Astrocyte (in vitro differentiated cells and primary cell): Measurements from ENCODE around the gene ZNF444. TPM values are rescaled to one million over a fixed set of nuclear protein-coding genes. Genes with fewer than 3 reads are reported as not detected.

Experiments
- DNase-seq: peaks from one replicate; pipeline ENCODE4 v3.0.0-alpha.2; 2010; ENCODE audit warnings: low read depth
- FAIRE-seq: peaks from 2 replicates; lab custom pipeline; 2011; peaks lifted over from hg19 to GRCh38; lab: Jason Lieb, UNC
- H2AFZ ChIP-seq: 2 replicates; pipeline ENCODE4 v1.6.0; 2012; ENCODE audit warnings: low read depth, low read length, inconsistent platforms
- H3K27ac ChIP-seq: 2 replicates; pipeline ENCODE4 v1.5.1; 2011; ENCODE audit warnings: low read depth, low read length, inconsistent platforms
- H3K27me3 ChIP-seq: 2 replicates; pipeline ENCODE4 v1.6.0; 2011; ENCODE audit warnings: low read length, inconsistent platforms; ENCODE audit not compliant: insufficient read depth
- H3K36me3 ChIP-seq: 2 replicates; pipeline ENCODE4 v1.5.1; 2011; ENCODE audit warnings: low read length, inconsistent platforms; ENCODE audit not compliant: insufficient read depth
- H3K4me1 ChIP-seq: 2 replicates; pipeline ENCODE4 v1.5.1; 2011; ENCODE audit warnings: low read length, inconsistent platforms; ENCODE audit not compliant: insufficient read depth
- H3K4me2 ChIP-seq: 2 replicates; pipeline ENCODE4 v1.6.0; 2012; ENCODE audit warnings: low read length, inconsistent platforms
- H3K4me3 ChIP-seq: 2 replicates; pipeline ENCODE4 v1.5.1; 2011; ENCODE audit warnings: low read depth, mild to moderate bottlenecking, low read length, inconsistent platforms; ENCODE audit not compliant: insufficient read depth
- H3K79me2 ChIP-seq: 2 replicates; pipeline ENCODE4 v1.6.0; 2012; ENCODE audit warnings: mild to moderate bottlenecking, low read length, inconsistent platforms; ENCODE audit not compliant: insufficient read depth
- H3K9ac ChIP-seq: 2 replicates; pipeline ENCODE4 v1.6.0; 2012; ENCODE audit warnings: mild to moderate bottlenecking, low read length, inconsistent platforms
- H3K9me3 ChIP-seq: 2 replicates; pipeline ENCODE4 v1.5.1; 2012; ENCODE audit warnings: low read depth, mild to moderate bottlenecking, low read length, inconsistent platforms; ENCODE audit not compliant: insufficient read depth
- H4K20me1 ChIP-seq: 2 replicates; pipeline ENCODE4 v1.6.0; 2012; ENCODE audit warnings: low read length, inconsistent platforms; ENCODE audit not compliant: insufficient read depth
- H3K27ac Mint-ChIP-seq: one replicate; pipeline ENCODE4 v1.8.0; 2021; ENCODE audit warnings: mild to moderate bottlenecking, mixed read lengths; ENCODE audit not compliant: unreplicated experiment
- H3K27me3 Mint-ChIP-seq: one replicate; pipeline ENCODE4 v1.8.0; 2021; ENCODE audit warnings: low read depth, mixed read lengths; ENCODE audit not compliant: unreplicated experiment
- H3K36me3 Mint-ChIP-seq: one replicate; pipeline ENCODE4 v1.8.0; 2021; ENCODE audit warnings: low read depth, mixed read lengths; ENCODE audit not compliant: unreplicated experiment
- H3K4me1 Mint-ChIP-seq: one replicate; pipeline ENCODE4 v1.8.0; 2021; ENCODE audit warnings: low read depth, mixed read lengths; ENCODE audit not compliant: unreplicated experiment
- H3K4me3 Mint-ChIP-seq: one replicate; pipeline ENCODE4 v1.8.0; 2021; ENCODE audit warnings: mild to moderate bottlenecking, moderate library complexity, mixed read lengths; ENCODE audit not compliant: unreplicated experiment
- H3K9me3 Mint-ChIP-seq: one replicate; pipeline ENCODE4 v1.8.0; 2021; ENCODE audit warnings: mild to moderate bottlenecking, mixed read lengths; ENCODE audit not compliant: unreplicated experiment
- EZH2 ChIP-seq: IDR thresholded peaks from 2 replicates; pipeline ENCODE4 v1.6.1; 2012; ENCODE audit warnings: mild to moderate bottlenecking, low read length, inconsistent platforms; ENCODE audit not compliant: insufficient read depth
- total RNA-seq: library from RNA; stranded (reverse); gene quantifications from 2 replicates; pipeline ENCODE4 v1.2.1, GENCODE V29; 2021
- TF ChIP-seq, protein P1 (sequence below): IDR thresholded peaks from 2 replicates; pipeline ENCODE4 v1.5.1; 2011; ENCODE audit warnings: low read depth, mild to moderate bottlenecking, inconsistent platforms, low read length, moderate library complexity; ENCODE audit not compliant: insufficient read depth

Gene ZNF444
- total RNA-seq, 1 donor from 2014 or later, result 34.7 TPM

GRCh38 chr19:56112313-56112709 lies 28.8 kb upstream of the ZNF444 start:
- Histone ChIP-seq H3K27ac (no peak overlapping the region), H3K4me1 (peaks cover 7% of the 10 kb centered on the region), H3K27me3 (no peaks in the 10 kb centered on the region), H3K36me3 (no peaks in the 10 kb centered on the region), H4K20me1 (peaks cover 88% of the 10 kb centered on the region), H3K4me3 (no peak overlapping the region), H3K9me3 (no peaks in the 10 kb centered on the region), H3K9ac (no peak overlapping the region), H2AFZ (no peak overlapping the region), H3K79me2 (peaks cover 99% of the 10 kb centered on the region), H3K4me2 (no peak overlapping the region)
- Mint-ChIP-seq H3K4me1 (peaks cover 43% of the 10 kb centered on the region), H3K27ac (no peak overlapping the region), H3K4me3 (no peak overlapping the region), H3K36me3 (peaks cover 7% of the 10 kb centered on the region), H3K9me3 (no peaks in the 10 kb centered on the region), H3K27me3 (no peaks in the 10 kb centered on the region)
- DNase-seq (no peak), FAIRE-seq (no peak)
- TF ChIP-seq, protein P1, sequence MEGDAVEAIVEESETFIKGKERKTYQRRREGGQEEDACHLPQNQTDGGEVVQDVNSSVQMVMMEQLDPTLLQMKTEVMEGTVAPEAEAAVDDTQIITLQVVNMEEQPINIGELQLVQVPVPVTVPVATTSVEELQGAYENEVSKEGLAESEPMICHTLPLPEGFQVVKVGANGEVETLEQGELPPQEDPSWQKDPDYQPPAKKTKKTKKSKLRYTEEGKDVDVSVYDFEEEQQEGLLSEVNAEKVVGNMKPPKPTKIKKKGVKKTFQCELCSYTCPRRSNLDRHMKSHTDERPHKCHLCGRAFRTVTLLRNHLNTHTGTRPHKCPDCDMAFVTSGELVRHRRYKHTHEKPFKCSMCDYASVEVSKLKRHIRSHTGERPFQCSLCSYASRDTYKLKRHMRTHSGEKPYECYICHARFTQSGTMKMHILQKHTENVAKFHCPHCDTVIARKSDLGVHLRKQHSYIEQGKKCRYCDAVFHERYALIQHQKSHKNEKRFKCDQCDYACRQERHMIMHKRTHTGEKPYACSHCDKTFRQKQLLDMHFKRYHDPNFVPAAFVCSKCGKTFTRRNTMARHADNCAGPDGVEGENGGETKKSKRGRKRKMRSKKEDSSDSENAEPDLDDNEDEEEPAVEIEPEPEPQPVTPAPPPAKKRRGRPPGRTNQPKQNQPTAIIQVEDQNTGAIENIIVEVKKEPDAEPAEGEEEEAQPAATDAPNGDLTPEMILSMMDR, result no peak
- no peak for TF ChIP-seq EZH2

DNA sequence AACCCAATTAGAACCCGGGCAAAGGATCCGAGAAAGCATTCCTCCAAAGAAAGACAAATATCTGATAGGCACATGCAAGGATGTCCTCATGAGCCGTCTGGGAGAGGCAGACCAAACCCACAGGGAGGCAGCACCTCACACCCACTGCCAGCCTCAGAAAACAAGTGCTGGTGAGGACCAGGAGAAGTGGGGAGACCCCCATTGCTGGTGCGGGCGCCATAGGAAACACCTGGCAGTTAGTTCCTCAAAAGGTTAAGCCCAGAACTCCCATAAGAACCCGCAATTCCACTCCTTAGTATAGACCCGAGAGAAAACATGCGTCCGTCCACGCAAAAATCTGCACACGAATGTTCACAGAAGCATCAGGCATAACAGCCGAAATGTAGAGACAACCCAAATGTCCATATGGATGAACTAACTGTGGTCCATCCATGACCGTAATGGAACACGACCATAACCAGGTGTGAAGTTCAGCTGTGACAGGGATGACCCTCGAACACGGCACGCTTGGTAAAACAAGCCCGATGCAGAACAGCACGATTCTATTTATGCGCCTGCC lies 27.9 kb upstream of the ZNF444 start:
- peaks cover 45% of the 10 kb centered on the region for H3K4me1 Mint-ChIP-seq
- Histone ChIP-seq H3K4me3 (no peak overlapping the region), H4K20me1 (peaks cover 91% of the 10 kb centered on the region), H3K4me2 (no peak overlapping the region), H3K9ac (no peak overlapping the region), H3K79me2 (peaks cover 99% of the 10 kb centered on the region), H3K27ac (no peak overlapping the region), H3K4me1 (peaks cover 7% of the 10 kb centered on the region), H3K27me3 (no peaks in the 10 kb centered on the region), H2AFZ (no peak overlapping the region), H3K9me3 (no peaks in the 10 kb centered on the region), H3K36me3 (no peaks in the 10 kb centered on the region)
- peaks cover 10% of the 10 kb centered on the region for H3K36me3 Mint-ChIP-seq
- TF ChIP-seq, protein P1, result no peak
- no peak for TF ChIP-seq EZH2
- no peaks in the 10 kb centered on the region for H3K9me3 Mint-ChIP-seq
- H3K27ac Mint-ChIP-seq, result peak overlapping the region; percentile 85
- no peak for FAIRE-seq
- no peak overlapping the region for H3K4me3 Mint-ChIP-seq
- no peaks in the 10 kb centered on the region for H3K27me3 Mint-ChIP-seq
- no peak for DNase-seq

GRCh38 chr19:56114051-56114777 lies 26.9 kb upstream of the ZNF444 start:
- Histone ChIP-seq H3K4me1 (peaks cover 10% of the 10 kb centered on the region), H3K9me3 (no peaks in the 10 kb centered on the region), H3K36me3 (no peaks in the 10 kb centered on the region), H3K27ac (no peak overlapping the region), H3K27me3 (no peaks in the 10 kb centered on the region), H4K20me1 (peaks cover 91% of the 10 kb centered on the region), H3K79me2 (peaks cover 99% of the 10 kb centered on the region), H3K4me2 (no peak overlapping the region), H3K4me3 (no peak overlapping the region), H3K9ac (no peak overlapping the region), H2AFZ (no peak overlapping the region)
- H3K9me3 Mint-ChIP-seq, result no peaks in the 10 kb centered on the region
- FAIRE-seq (no peak), DNase-seq (no peak)
- TF ChIP-seq EZH2, result no peak
- TF ChIP-seq, protein P1, result no peak
- H3K4me3 Mint-ChIP-seq, result peak overlapping the region; percentile 40
- H3K36me3 Mint-ChIP-seq, result peaks cover 11% of the 10 kb centered on the region
- H3K4me1 Mint-ChIP-seq, result peaks cover 40% of the 10 kb centered on the region
- no peak overlapping the region for H3K27ac Mint-ChIP-seq
- H3K27me3 Mint-ChIP-seq, result no peaks in the 10 kb centered on the region
